OCI-LY7 (cell line): ENCODE data around the gene CCDC38.

Source experiments
- EZH2phosphoT487 ChIP-seq: fragments of 200-600 bp; sonication (generic); IDR thresholded peaks from 2 replicates; pipeline ENCODE4 v1.6.1; 2018; ENCODE audit warnings: low read depth, borderline replicate concordance, mild to moderate bottlenecking, mixed run types, antibody characterized with exemption, low read length, moderate library complexity, mixed read lengths
- TF ChIP-seq, protein P1 (sequence below): fragments of 200-600 bp; sonication (generic); conservative IDR thresholded peaks from 2 replicates; pipeline ENCODE4 v1.5.1; 2014; ENCODE audit warnings: mild to moderate bottlenecking, antibody characterized with exemption, low read length, moderate library complexity, mixed read lengths

DNA sequence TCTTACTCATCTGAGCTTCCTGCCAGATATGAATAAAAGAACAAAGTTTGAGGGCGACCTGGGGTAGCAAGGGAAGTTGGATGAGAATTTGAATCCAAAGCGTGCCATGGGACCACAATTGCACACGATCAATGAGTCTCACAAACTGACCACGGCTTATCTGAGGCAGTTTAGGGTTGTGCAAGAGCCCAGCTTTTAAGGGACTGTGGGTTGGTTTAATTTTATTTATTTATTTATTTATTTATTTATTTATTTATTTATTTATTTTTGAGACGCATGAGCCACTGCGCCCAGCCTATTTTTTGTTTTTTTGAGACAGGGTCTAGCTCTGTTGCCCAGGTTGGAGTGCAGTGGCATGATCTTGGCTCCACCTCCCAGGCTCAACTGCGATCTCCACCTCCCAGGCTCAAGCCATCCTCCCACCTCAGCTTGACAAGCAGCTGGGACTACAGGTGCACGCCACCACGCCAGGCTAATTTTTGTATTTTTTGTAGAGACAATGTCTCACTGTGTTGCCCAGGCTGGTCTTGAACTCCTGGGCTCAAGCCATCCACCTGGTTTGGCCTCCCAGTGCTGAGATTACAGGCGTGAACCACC, 1.8 kb upstream of the CCDC38 start:
- TF ChIP-seq, protein P1, sequence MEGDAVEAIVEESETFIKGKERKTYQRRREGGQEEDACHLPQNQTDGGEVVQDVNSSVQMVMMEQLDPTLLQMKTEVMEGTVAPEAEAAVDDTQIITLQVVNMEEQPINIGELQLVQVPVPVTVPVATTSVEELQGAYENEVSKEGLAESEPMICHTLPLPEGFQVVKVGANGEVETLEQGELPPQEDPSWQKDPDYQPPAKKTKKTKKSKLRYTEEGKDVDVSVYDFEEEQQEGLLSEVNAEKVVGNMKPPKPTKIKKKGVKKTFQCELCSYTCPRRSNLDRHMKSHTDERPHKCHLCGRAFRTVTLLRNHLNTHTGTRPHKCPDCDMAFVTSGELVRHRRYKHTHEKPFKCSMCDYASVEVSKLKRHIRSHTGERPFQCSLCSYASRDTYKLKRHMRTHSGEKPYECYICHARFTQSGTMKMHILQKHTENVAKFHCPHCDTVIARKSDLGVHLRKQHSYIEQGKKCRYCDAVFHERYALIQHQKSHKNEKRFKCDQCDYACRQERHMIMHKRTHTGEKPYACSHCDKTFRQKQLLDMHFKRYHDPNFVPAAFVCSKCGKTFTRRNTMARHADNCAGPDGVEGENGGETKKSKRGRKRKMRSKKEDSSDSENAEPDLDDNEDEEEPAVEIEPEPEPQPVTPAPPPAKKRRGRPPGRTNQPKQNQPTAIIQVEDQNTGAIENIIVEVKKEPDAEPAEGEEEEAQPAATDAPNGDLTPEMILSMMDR = no peak
- TF ChIP-seq EZH2phosphoT487 = no peak
